DOHH2 (cell line): ENCODE measurements around the gene VWA5A.

Source experiments
- H3F3A ChIP-seq: fragments of 200-600 bp; sonication (generic), shearing (Covaris generic); 2 replicates; pipeline ENCODE4 v1.6.0; 2016; ENCODE audit warnings: antibody characterized with exemption, mild to moderate bottlenecking; ENCODE audit not compliant: control insufficient read depth, insufficient read depth
- H3K27ac ChIP-seq: fragments of 200-600 bp; sonication (generic); 2 replicates; pipeline ENCODE4 v1.5.1; 2014; ENCODE audit warnings: low read depth, mild to moderate bottlenecking, low read length, moderate library complexity
- H3K27me3 ChIP-seq: fragments of 200-600 bp; sonication (generic); 2 replicates; pipeline ENCODE4 v1.6.1; 2014; ENCODE audit warnings: mild to moderate bottlenecking, low read length, mixed read lengths; ENCODE audit not compliant: control insufficient read depth
- H3K36me3 ChIP-seq: fragments of 200-600 bp; sonication (generic); 2 replicates; pipeline ENCODE4 v1.6.1; 2014; ENCODE audit warnings: mild to moderate bottlenecking, low read length, moderate library complexity, mixed read lengths; ENCODE audit not compliant: control insufficient read depth
- H3K4me1 ChIP-seq: fragments of 200-600 bp; sonication (generic); 2 replicates; pipeline ENCODE4 v1.6.1; 2014; ENCODE audit warnings: mild to moderate bottlenecking, low read length, mixed read lengths; ENCODE audit not compliant: control insufficient read depth
- H3K4me2 ChIP-seq: fragments of 200-600 bp; sonication (generic); 2 replicates; pipeline ENCODE4 v1.6.0; 2014; ENCODE audit warnings: mild to moderate bottlenecking, low read length, moderate library complexity
- H3K4me3 ChIP-seq: fragments of 200-600 bp; sonication (generic); 2 replicates; pipeline ENCODE4 v1.5.1; 2014; ENCODE audit warnings: mild to moderate bottlenecking, low read length, mixed read lengths
- H3K79me2 ChIP-seq: fragments of 200-600 bp; sonication (generic); 2 replicates; pipeline ENCODE4 v1.6.1; 2014; ENCODE audit warnings: mild to moderate bottlenecking, low read length, mixed read lengths; ENCODE audit not compliant: control insufficient read depth
- H3K9me2 ChIP-seq: fragments of 200-600 bp; sonication (generic); replicated peaks from 2 replicates; pipeline ENCODE4 v1.6.1; 2014; ENCODE audit warnings: mild to moderate bottlenecking, low read length, mixed read lengths; ENCODE audit not compliant: control insufficient read depth
- H3K9me3 ChIP-seq: fragments of 200-600 bp; sonication (generic); 2 replicates; pipeline ENCODE4 v1.6.1; 2014; ENCODE audit warnings: antibody characterized with exemption, low read length, mixed read lengths; ENCODE audit not compliant: control insufficient read depth, insufficient read depth
- H4K20me1 ChIP-seq: fragments of 200-600 bp; sonication (generic); 2 replicates; pipeline ENCODE4 v1.6.0; 2014; ENCODE audit warnings: low read depth, mild to moderate bottlenecking, antibody characterized with exemption, low read length, moderate library complexity; ENCODE audit not compliant: control insufficient read depth, insufficient read depth
- EZH2phosphoT487 ChIP-seq: fragments of 200-600 bp; sonication (generic); IDR thresholded peaks from 2 replicates; pipeline ENCODE4 v1.6.1; 2017; ENCODE audit warnings: borderline replicate concordance, mild to moderate bottlenecking, antibody characterized with exemption, low read length, moderate library complexity, mixed read lengths
- TF ChIP-seq, protein P1 (sequence below): fragments of 200-600 bp; sonication (generic); IDR thresholded peaks from one replicate; pipeline ENCODE4 v1.5.1; 2014; ENCODE audit warnings: antibody characterized with exemption, mild to moderate bottlenecking, low read depth, low read length; ENCODE audit not compliant: poor library complexity, severe bottlenecking

The VWA5A gene

GRCh38 chr11:124170801-124171586 lies 55.7 kb downstream of the VWA5A start:
- no peak overlapping the region for H3K27ac ChIP-seq
- H3K9me2 ChIP-seq: no peaks in the 10 kb centered on the region
- H3K27me3 ChIP-seq: no peaks in the 10 kb centered on the region
- H3K9me3 ChIP-seq: no peaks in the 10 kb centered on the region
- H3K36me3 ChIP-seq: no peaks in the 10 kb centered on the region
- no peaks in the 10 kb centered on the region for H3F3A ChIP-seq
- no peaks in the 10 kb centered on the region for H4K20me1 ChIP-seq
- H3K4me3 ChIP-seq: no peak overlapping the region
- no peak overlapping the region for H3K4me2 ChIP-seq
- H3K4me1 ChIP-seq: no peaks in the 10 kb centered on the region
- no peaks in the 10 kb centered on the region for H3K79me2 ChIP-seq
- TF ChIP-seq, protein P1, sequence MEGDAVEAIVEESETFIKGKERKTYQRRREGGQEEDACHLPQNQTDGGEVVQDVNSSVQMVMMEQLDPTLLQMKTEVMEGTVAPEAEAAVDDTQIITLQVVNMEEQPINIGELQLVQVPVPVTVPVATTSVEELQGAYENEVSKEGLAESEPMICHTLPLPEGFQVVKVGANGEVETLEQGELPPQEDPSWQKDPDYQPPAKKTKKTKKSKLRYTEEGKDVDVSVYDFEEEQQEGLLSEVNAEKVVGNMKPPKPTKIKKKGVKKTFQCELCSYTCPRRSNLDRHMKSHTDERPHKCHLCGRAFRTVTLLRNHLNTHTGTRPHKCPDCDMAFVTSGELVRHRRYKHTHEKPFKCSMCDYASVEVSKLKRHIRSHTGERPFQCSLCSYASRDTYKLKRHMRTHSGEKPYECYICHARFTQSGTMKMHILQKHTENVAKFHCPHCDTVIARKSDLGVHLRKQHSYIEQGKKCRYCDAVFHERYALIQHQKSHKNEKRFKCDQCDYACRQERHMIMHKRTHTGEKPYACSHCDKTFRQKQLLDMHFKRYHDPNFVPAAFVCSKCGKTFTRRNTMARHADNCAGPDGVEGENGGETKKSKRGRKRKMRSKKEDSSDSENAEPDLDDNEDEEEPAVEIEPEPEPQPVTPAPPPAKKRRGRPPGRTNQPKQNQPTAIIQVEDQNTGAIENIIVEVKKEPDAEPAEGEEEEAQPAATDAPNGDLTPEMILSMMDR: no peak
- no peak for TF ChIP-seq EZH2phosphoT487

GRCh38 chr11:124172101-124172500 lies 56.9 kb downstream of the VWA5A start:
- Histone ChIP-seq H3F3A (no peaks in the 10 kb centered on the region), H3K4me2 (no peak overlapping the region), H3K4me1 (no peaks in the 10 kb centered on the region), H3K9me3 (no peaks in the 10 kb centered on the region), H4K20me1 (no peaks in the 10 kb centered on the region), H3K27me3 (no peaks in the 10 kb centered on the region), H3K27ac (no peak overlapping the region), H3K9me2 (no peaks in the 10 kb centered on the region), H3K79me2 (no peaks in the 10 kb centered on the region), H3K4me3 (no peak overlapping the region), H3K36me3 (no peaks in the 10 kb centered on the region)
- TF ChIP-seq, protein P1: no peak
- TF ChIP-seq EZH2phosphoT487: no peak

GRCh38 chr11:124172599-124172998 lies 57.3 kb downstream of the VWA5A start:
- H3K27ac ChIP-seq: no peak overlapping the region
- H3K79me2 ChIP-seq: no peaks in the 10 kb centered on the region
- no peaks in the 10 kb centered on the region for H3K4me1 ChIP-seq
- H3K4me2 ChIP-seq: no peak overlapping the region
- H3K9me2 ChIP-seq: no peaks in the 10 kb centered on the region
- no peaks in the 10 kb centered on the region for H4K20me1 ChIP-seq
- H3K27me3 ChIP-seq: no peaks in the 10 kb centered on the region
- no peaks in the 10 kb centered on the region for H3K36me3 ChIP-seq
- TF ChIP-seq, protein P1: no peak
- TF ChIP-seq EZH2phosphoT487: no peak
- no peak overlapping the region for H3K4me3 ChIP-seq
- no peaks in the 10 kb centered on the region for H3K9me3 ChIP-seq
- H3F3A ChIP-seq: no peaks in the 10 kb centered on the region
